HG02610 (cell line): Measurements from ENCODE around the gene IARS1.

Experiments
- ATAC-seq: cut with Tn5 transposase; IDR thresholded peaks from one replicate; pipeline ENCODE4 v1.9.1; 2021; ENCODE audit warnings: mild to moderate bottlenecking, moderate library complexity; ENCODE audit not compliant: unreplicated experiment

The IARS1 gene

DNA sequence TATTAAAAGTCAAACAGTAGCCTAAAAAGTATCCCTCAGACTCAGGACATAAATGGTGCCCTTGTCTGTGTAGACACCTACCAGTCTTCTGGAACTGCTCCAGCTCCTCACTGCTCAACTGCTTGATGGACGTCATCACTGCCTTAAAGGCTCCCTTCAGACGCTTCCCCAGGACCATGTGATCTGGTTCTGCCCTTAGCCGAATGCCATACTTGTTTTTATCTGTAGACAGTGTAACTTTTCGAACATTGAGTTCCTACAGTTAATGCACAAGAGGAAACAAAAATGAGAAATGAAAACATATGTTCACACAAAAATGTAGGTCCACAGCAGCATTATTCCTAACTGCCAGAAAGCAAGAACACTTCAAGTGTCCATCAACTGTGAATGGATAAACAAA, 46.2 kb downstream of the IARS1 start:
- ATAC-seq: no peak

DNA sequence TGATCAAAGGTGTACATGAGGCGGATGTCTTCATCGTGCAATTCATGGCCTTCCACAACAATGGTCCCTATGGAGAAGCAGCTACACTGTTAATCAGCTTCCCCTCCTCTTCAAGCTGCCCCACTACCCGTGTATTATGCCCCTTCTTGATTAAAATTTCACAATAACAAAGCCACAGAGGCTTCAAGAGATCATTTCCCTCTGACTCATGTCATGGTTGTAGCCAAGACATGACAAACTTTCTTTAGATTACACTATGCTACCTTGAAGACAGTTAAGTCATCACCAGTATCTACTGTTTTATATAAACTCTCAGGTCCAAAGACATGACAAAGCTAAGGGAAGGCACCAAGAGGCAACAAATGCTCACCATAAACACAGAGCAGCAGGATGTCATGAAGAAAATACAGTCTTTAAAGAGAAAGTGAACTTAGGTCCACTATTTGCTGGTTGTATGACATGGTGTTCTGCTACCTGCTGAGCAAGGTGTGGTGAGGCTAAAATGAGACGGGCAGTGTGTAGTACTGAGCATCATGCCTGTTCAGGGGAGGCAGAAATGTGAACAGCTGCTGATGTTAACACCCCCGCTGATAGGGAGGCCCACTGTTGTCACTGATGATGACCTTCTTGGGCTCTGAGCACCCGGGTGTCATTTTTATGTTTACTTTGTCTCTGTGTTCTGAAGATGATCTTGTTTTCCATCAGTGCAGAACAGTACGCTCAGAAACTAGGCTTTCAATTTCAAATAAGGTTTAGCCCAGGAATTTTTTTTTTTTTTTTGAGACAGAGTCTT, 48.3 kb downstream of the IARS1 start:
- no peak for ATAC-seq
